NOMO-1 (cell line): ENCODE data around the gene MVB12A.

Source experiments
- DNase-seq, 2 experiments: peaks; one replicate each; lab custom pipeline; 2025; ENCODE audit not compliant: unreplicated experiment in 2 of 2; lab: John Stamatoyannopoulos, UW

Gene MVB12A

GRCh38 chr19:17419621-17420474 is at the start of gene MVB12A:
Gene MVB12A (plus strand): TSS chr19:17420047. CDS start chr19:17420136, 89 bp downstream.
- peak; percentile 95 to 98 for DNase-seq

GRCh38 chr19:17376935-17377600 is 42.8 kb upstream of the MVB12A start, which contains the start of gene PLVAP:
Gene PLVAP (minus strand): TSS chr19:17377342. CDS start chr19:17377288, 54 bp downstream.
- no peak for DNase-seq

- DNase-seq: no peak
Measured at GRCh38 chr19:17378271-17378670, 41.6 kb upstream of the MVB12A start.

GRCh38 chr19:17379221-17379631 is 40.6 kb upstream of the MVB12A start:
- DNase-seq: no peak

GRCh38 chr19:17380426-17381138 is 39.3 kb upstream of the MVB12A start:
- DNase-seq: no peak

GRCh38 chr19:17385878-17386611 is 33.8 kb upstream of the MVB12A start:
- DNase-seq: peak; percentile 43 to 46

GRCh38 chr19:17389288-17389687 is 30.6 kb upstream of the MVB12A start:
- no peak for DNase-seq

GRCh38 chr19:17389957-17390664 is 29.7 kb upstream of the MVB12A start:
- no peak for DNase-seq

- peak; percentile 87 to 90 for DNase-seq
Measured at GRCh38 chr19:17390665-17391370, 29.0 kb upstream of the MVB12A start.

GRCh38 chr19:17391371-17392151 is 28.3 kb upstream of the MVB12A start:
- peak; percentile 73 for DNase-seq

GRCh38 chr19:17393002-17393401 is 26.8 kb upstream of the MVB12A start:
- DNase-seq: no peak

GRCh38 chr19:17393914-17394313 is 25.9 kb upstream of the MVB12A start, which contains the start of gene CCDC194:
Gene CCDC194 (minus strand): TSS chr19:17394196. CDS start chr19:17394158, 38 bp downstream.
- DNase-seq: no peak

GRCh38 chr19:17394891-17395415 is 24.9 kb upstream of the MVB12A start:
- peak; percentile 40 to 61 for DNase-seq

- DNase-seq: no peak
Measured at GRCh38 chr19:17398902-17399527, 20.8 kb upstream of the MVB12A start.

- no peak for DNase-seq
Measured at GRCh38 chr19:17401628-17402027, 18.2 kb upstream of the MVB12A start.

- no peak for DNase-seq
Measured at GRCh38 chr19:17402982-17403855, 16.6 kb upstream of the MVB12A start.

- DNase-seq: no peak
Measured at GRCh38 chr19:17404015-17404414, 15.8 kb upstream of the MVB12A start.
